SK-N-SH (cell line): ENCODE data around the gene IMPACT.

Source experiments
- EP300 ChIP-seq, 2 experiments: IDR thresholded peaks; 2 replicates each; pipeline versions ENCODE4 v1.4.0 to v1.6.1; 2012; ENCODE audit warnings: borderline replicate concordance in 1 of 2, low read depth in 1 of 2, low read length in 1 of 2
- EZH2phosphoT487 ChIP-seq: fragments of 200-600 bp; sonication (generic); IDR thresholded peaks from 2 replicates; pipeline ENCODE4 v1.6.1; 2017; ENCODE audit warnings: low read depth, mixed run types, mild to moderate bottlenecking, antibody characterized with exemption, moderate library complexity, borderline replicate concordance
- GATA2 ChIP-seq: sonication (generic); formaldehyde crosslinking; IDR thresholded peaks from 2 replicates; pipeline ENCODE4 v1.5.0; 2020; ENCODE audit warnings: mild to moderate bottlenecking, missing genetic modification reagents
- MEF2A ChIP-seq: IDR thresholded peaks from 2 replicates; pipeline ENCODE4 v1.4.0; 2012; ENCODE audit warnings: low read depth, borderline replicate concordance
- NFIC ChIP-seq: IDR thresholded peaks from 2 replicates; pipeline ENCODE4 v1.4.0; 2012; ENCODE audit warnings: borderline replicate concordance
- POLR2AphosphoS5 ChIP-seq: IDR thresholded peaks from 2 replicates; pipeline ENCODE4 v1.6.1; 2012; ENCODE audit warnings: low read depth, low read length
- YY1 ChIP-seq: IDR thresholded peaks from 2 replicates; pipeline ENCODE4 v1.4.0; 2012; ENCODE audit warnings: low read depth, mild to moderate bottlenecking
- TF ChIP-seq, protein P1 (sequence below): fragments of 200-600 bp; sonication (generic); IDR thresholded peaks from 2 replicates; pipeline ENCODE4 v1.6.1; 2017; ENCODE audit warnings: antibody characterized with exemption, mild to moderate bottlenecking, moderate library complexity
- TF ChIP-seq, protein P2 (sequence below): IDR thresholded peaks from 2 replicates; pipeline ENCODE4 v1.6.1; 2012; ENCODE audit warnings: mild to moderate bottlenecking, low read depth, low read length, moderate library complexity
- TF ChIP-seq, protein P3 (sequence below): IDR thresholded peaks from 2 replicates; pipeline ENCODE4 v1.4.0; 2012; ENCODE audit warnings: low read depth

DNA sequence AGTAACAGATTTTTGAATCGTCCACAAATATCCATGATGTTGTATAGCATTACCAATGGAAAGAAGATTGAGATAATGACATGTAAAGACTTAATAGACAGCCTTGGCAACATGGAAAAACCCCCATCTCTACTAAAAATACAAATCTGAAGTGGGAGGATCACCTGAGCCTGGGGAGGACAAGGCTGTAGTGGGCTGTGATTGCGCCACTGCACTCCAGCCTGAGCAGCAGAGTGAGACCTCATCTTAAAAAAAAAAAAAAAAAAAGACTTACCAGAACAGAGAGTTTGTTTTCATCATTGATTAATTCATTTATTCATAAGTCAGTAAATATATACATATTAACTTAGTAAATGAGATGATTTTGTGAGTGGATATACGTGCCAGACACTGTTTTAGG is 21.9 kb upstream of the IMPACT start:
- TF ChIP-seq, protein P1, sequence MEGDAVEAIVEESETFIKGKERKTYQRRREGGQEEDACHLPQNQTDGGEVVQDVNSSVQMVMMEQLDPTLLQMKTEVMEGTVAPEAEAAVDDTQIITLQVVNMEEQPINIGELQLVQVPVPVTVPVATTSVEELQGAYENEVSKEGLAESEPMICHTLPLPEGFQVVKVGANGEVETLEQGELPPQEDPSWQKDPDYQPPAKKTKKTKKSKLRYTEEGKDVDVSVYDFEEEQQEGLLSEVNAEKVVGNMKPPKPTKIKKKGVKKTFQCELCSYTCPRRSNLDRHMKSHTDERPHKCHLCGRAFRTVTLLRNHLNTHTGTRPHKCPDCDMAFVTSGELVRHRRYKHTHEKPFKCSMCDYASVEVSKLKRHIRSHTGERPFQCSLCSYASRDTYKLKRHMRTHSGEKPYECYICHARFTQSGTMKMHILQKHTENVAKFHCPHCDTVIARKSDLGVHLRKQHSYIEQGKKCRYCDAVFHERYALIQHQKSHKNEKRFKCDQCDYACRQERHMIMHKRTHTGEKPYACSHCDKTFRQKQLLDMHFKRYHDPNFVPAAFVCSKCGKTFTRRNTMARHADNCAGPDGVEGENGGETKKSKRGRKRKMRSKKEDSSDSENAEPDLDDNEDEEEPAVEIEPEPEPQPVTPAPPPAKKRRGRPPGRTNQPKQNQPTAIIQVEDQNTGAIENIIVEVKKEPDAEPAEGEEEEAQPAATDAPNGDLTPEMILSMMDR = no peak
- TF ChIP-seq MEF2A (no peak), YY1 (no peak), NFIC (no peak), POLR2AphosphoS5 (no peak), EZH2phosphoT487 (no peak), EP300 (IDR thresholded peaks at IDR 0.05; ENCODE audit: borderline replicate concordance in 1 of 2, low read depth in 1 of 2, low read length in 1 of 2) (no peak), GATA2 (CRISPR knock-in tag) (no peak)
- TF ChIP-seq, protein P2, sequence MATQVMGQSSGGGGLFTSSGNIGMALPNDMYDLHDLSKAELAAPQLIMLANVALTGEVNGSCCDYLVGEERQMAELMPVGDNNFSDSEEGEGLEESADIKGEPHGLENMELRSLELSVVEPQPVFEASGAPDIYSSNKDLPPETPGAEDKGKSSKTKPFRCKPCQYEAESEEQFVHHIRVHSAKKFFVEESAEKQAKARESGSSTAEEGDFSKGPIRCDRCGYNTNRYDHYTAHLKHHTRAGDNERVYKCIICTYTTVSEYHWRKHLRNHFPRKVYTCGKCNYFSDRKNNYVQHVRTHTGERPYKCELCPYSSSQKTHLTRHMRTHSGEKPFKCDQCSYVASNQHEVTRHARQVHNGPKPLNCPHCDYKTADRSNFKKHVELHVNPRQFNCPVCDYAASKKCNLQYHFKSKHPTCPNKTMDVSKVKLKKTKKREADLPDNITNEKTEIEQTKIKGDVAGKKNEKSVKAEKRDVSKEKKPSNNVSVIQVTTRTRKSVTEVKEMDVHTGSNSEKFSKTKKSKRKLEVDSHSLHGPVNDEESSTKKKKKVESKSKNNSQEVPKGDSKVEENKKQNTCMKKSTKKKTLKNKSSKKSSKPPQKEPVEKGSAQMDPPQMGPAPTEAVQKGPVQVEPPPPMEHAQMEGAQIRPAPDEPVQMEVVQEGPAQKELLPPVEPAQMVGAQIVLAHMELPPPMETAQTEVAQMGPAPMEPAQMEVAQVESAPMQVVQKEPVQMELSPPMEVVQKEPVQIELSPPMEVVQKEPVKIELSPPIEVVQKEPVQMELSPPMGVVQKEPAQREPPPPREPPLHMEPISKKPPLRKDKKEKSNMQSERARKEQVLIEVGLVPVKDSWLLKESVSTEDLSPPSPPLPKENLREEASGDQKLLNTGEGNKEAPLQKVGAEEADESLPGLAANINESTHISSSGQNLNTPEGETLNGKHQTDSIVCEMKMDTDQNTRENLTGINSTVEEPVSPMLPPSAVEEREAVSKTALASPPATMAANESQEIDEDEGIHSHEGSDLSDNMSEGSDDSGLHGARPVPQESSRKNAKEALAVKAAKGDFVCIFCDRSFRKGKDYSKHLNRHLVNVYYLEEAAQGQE = no peak
- TF ChIP-seq, protein P3, sequence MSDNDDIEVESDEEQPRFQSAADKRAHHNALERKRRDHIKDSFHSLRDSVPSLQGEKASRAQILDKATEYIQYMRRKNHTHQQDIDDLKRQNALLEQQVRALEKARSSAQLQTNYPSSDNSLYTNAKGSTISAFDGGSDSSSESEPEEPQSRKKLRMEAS = no peak
